HEK293 (cell line): ENCODE data around the gene RSPO1.

Experiments
- CTCF ChIA-PET: fragments of 350-600 bp; formaldehyde crosslinking; extraction: SDS; loops from one replicate; lab custom pipeline; 2021; ENCODE audit warnings: antibody characterized with exemption; lab: Yijun Ruan, JAX
- POLR2A ChIA-PET: fragments of 300-600 bp; formaldehyde crosslinking; extraction: SDS; loops from one replicate; lab custom pipeline; 2020; ENCODE audit warnings: antibody characterized with exemption, inconsistent platforms; lab: Yijun Ruan, JAX
- H3K27ac ChIP-seq: fragments of 200-500 bp; sonication (Bioruptor generic); 2 replicates; pipeline ENCODE4 v1.5.1; 2014; ENCODE audit warnings: low read depth, low read length, control low read depth, inconsistent platforms; ENCODE audit errors: extremely low read depth
- H3K36me3 ChIP-seq, 2 experiments: fragments of 200-500 bp in 1 of 2; sonication (Bioruptor generic) in 1 of 2; 1 replicate in 1 of 2; 2 replicates in 1 of 2; pipeline ENCODE4 v1.5.1; 2014 to 2017; ENCODE audit warnings: inconsistent platforms in 2 of 2, low read length in 2 of 2; ENCODE audit not compliant: control insufficient read depth in 2 of 2, insufficient read depth in 1 of 2
- H3K4me1 ChIP-seq: fragments of 200-500 bp; sonication (Bioruptor generic); 2 replicates; pipeline ENCODE4 v1.5.1; 2014; ENCODE audit warnings: mild to moderate bottlenecking, low read length, inconsistent platforms; ENCODE audit not compliant: control insufficient read depth, insufficient read depth
- H3K4me3 ChIP-seq: 2 replicates; pipeline ENCODE4 v1.5.1; 2011; ENCODE audit warnings: low read depth, mild to moderate bottlenecking, control low read depth, low read length, moderate library complexity
- H3K9me3 ChIP-seq: fragments of 200-500 bp; sonication (Bioruptor generic); 2 replicates; pipeline ENCODE4 v1.5.1; 2014; ENCODE audit warnings: low read depth, low read length, inconsistent platforms; ENCODE audit not compliant: control insufficient read depth, insufficient read depth
- AEBP2 ChIP-seq: fragments of 450-650 bp; formaldehyde crosslinking; IDR thresholded peaks from 2 replicates; pipeline ENCODE4 v1.5.1; 2016; ENCODE audit warnings: missing biosample characterization, missing genetic modification characterization, borderline replicate concordance
- CTCF ChIP-seq: fragments of 450-650 bp; formaldehyde crosslinking; IDR thresholded peaks from 2 replicates; pipeline ENCODE4 v1.5.1; 2016; ENCODE audit warnings: missing biosample characterization, missing genetic modification characterization
- FEZF1 ChIP-seq: fragments of 450-650 bp; formaldehyde crosslinking; IDR thresholded peaks from 2 replicates; pipeline ENCODE4 v1.5.1; 2016; ENCODE audit warnings: missing biosample characterization, missing genetic modification characterization
- KLF16 ChIP-seq: fragments of 450-650 bp; formaldehyde crosslinking; IDR thresholded peaks from 2 replicates; pipeline ENCODE4 v1.5.1; 2017; ENCODE audit warnings: missing biosample characterization, missing genetic modification characterization
- PRDM4 ChIP-seq: fragments of 450-650 bp; formaldehyde crosslinking; IDR thresholded peaks from 2 replicates; pipeline ENCODE4 v1.5.1; 2017; ENCODE audit warnings: missing biosample characterization, missing genetic modification characterization
- SETDB1 ChIP-seq: IDR thresholded peaks from one replicate; pipeline ENCODE4 v1.6.1; 2017; ENCODE audit warnings: mild to moderate bottlenecking, low read length, moderate library complexity, mixed read lengths; ENCODE audit not compliant: insufficient read length
- ZBTB44 ChIP-seq: fragments of 450-650 bp; IDR thresholded peaks from 2 replicates; pipeline ENCODE4 v1.5.1; 2018; ENCODE audit warnings: missing biosample characterization, mild to moderate bottlenecking, missing genetic modification characterization
- ZIC2 ChIP-seq: fragments of 450-650 bp; formaldehyde crosslinking; IDR thresholded peaks from 2 replicates; pipeline ENCODE4 v1.5.1; 2016; ENCODE audit warnings: missing biosample characterization, missing genetic modification characterization
- ZNF221 ChIP-seq: fragments of 450-650 bp; formaldehyde crosslinking; IDR thresholded peaks from 2 replicates; pipeline ENCODE4 v1.5.1; 2017; ENCODE audit warnings: missing biosample characterization, missing genetic modification characterization, borderline replicate concordance
- ZNF341 ChIP-seq: fragments of 450-650 bp; formaldehyde crosslinking; IDR thresholded peaks from 2 replicates; pipeline ENCODE4; 2016; ENCODE audit warnings: low read depth, missing biosample characterization, missing genetic modification characterization
- ZNF768 ChIP-seq: fragments of 450-650 bp; formaldehyde crosslinking; IDR thresholded peaks from 2 replicates; pipeline ENCODE4 v1.5.1; 2018; ENCODE audit warnings: missing biosample characterization, mild to moderate bottlenecking, missing genetic modification characterization

The RSPO1 gene

GRCh38 chr1:37602750-37603694 lies 31.7 kb downstream of the RSPO1 start:
- TF ChIP-seq ZNF341 (tag by site-specific recombination) (no peak), ZIC2 (tag by site-specific recombination) (peak; percentile 25; the same call in 1 of the 2 replicates), SETDB1 (no peak), ZNF221 (no peak), AEBP2 (no peak), CTCF (tag by site-specific recombination) (peak; percentile 35)
- Histone ChIP-seq H3K4me1 (peaks cover 2% of the 10 kb centered on the region; the same call in 1 of the 2 replicates), H3K36me3 (no peaks in the 10 kb centered on the region), H3K9me3 (no peaks in the 10 kb centered on the region), H3K27ac (no peak overlapping the region), H3K4me3 (no peak overlapping the region)
- ChIA-PET POLR2A (interaction anchor here (0.6 to 0.9 kb wide), 2 partner anchors 88 to 89 kb away, joined by 3 to 4 read pairs; partner anchors contain the start of gene MEAF6), CTCF (interaction anchor here (0.6 to 8.2 kb wide), 48 partner anchors 8 to 745 kb away, joined by 3 to 183 read pairs (median 5); partner anchors contain the start of genes CDCA8, EPHA10, GNL2 and MEAF6)

GRCh38 chr1:37601441-37601840 lies 33.3 kb downstream of the RSPO1 start:
- peaks cover 4% of the 10 kb centered on the region for H3K4me1 ChIP-seq
- H3K9me3 ChIP-seq, result no peaks in the 10 kb centered on the region
- CTCF ChIA-PET, result interaction anchor here (1.7 to 8.2 kb wide), 2 partner anchors 20 to 80 kb away, joined by 3 to 183 read pairs; no protein-coding TSS in a partner anchor
- no peak for TF ChIP-seq PRDM4 (tag by site-specific recombination)
- no peak for TF ChIP-seq ZNF768
- no peak overlapping the region for H3K4me3 ChIP-seq
- no peak overlapping the region for H3K27ac ChIP-seq
- H3K36me3 ChIP-seq, result no peaks in the 10 kb centered on the region
- POLR2A ChIA-PET, result interaction anchor here (1.3 kb wide), 1 partner anchor 88 kb away, joined by 4 read pairs; no protein-coding TSS in a partner anchor

GRCh38 chr1:37599940-37600339 lies 34.8 kb downstream of the RSPO1 start:
- Histone ChIP-seq H3K4me1 (peaks cover 7% of the 10 kb centered on the region), H3K4me3 (no peak overlapping the region), H3K36me3 (no peaks in the 10 kb centered on the region), H3K9me3 (no peaks in the 10 kb centered on the region), H3K27ac (no peak overlapping the region)
- ChIA-PET POLR2A (interaction anchor here (0.6 kb wide), 1 partner anchor 85 kb away, joined by 7 read pairs; the partner anchor contains the start of gene MEAF6), CTCF (interaction anchor here (1.3 to 8.2 kb wide), 2 partner anchors 29 to 82 kb away, joined by 3 to 183 read pairs; no protein-coding TSS in a partner anchor)
- peak; percentile 87 for TF ChIP-seq ZBTB44 (tag by site-specific recombination)
- TF ChIP-seq FEZF1 (tag by site-specific recombination), result peak; percentile 79
- TF ChIP-seq KLF16 (tag by site-specific recombination), result no peak
